ENCODE data around the gene MRPS2.

- TF ChIP-seq CTCF (IDR thresholded peaks at IDR 0.05) (no peak), POLR2A (IDR thresholded peaks at IDR 0.05) (no peak)
These were observed 3.1 kb downstream of the MRPS2 start for GRCh38 chr9:135503371-135504261.
